Hepatocyte (in vitro differentiated cells): ENCODE measurements around the gene ZFYVE19. TPM values are rescaled to one million over a fixed set of nuclear protein-coding genes. Genes with fewer than 3 reads are reported as not detected.

ENCODE experiments used
- DNase-seq: peaks from one replicate; pipeline ENCODE4 v3.0.0-alpha.2; 2016; ENCODE audit warnings: low spot score
- H2AFZ ChIP-seq: fragments of 200-600 bp; sonication (generic); 2 replicates; pipeline ENCODE4 v1.6.0; 2016; ENCODE audit warnings: antibody characterized with exemption, mild to moderate bottlenecking
- H3K27ac ChIP-seq: fragments of 200-600 bp; sonication (generic); 2 replicates; pipeline ENCODE4 v1.5.1; 2016; ENCODE audit warnings: mild to moderate bottlenecking
- H3K27me3 ChIP-seq: fragments of 200-600 bp; sonication (generic); 2 replicates; pipeline ENCODE4 v1.6.1; 2016
- H3K36me3 ChIP-seq: fragments of 200-600 bp; sonication (generic); replicated peaks from 2 replicates; pipeline ENCODE4 v1.5.1; 2016; ENCODE audit warnings: low read depth; ENCODE audit not compliant: insufficient read depth
- H3K4me1 ChIP-seq: fragments of 200-600 bp; sonication (generic); 2 replicates; pipeline ENCODE4 v1.5.1; 2016; ENCODE audit warnings: mild to moderate bottlenecking, moderate library complexity; ENCODE audit not compliant: insufficient read depth
- H3K4me2 ChIP-seq: fragments of 200-600 bp; sonication (generic); 2 replicates; pipeline ENCODE4 v1.6.0; 2016
- H3K4me3 ChIP-seq: fragments of 200-600 bp; sonication (generic); 2 replicates; pipeline ENCODE4 v1.5.1; 2016; ENCODE audit warnings: mild to moderate bottlenecking
- H3K79me2 ChIP-seq: fragments of 200-600 bp; sonication (generic); 2 replicates; pipeline ENCODE4 v1.6.0; 2017; ENCODE audit warnings: mild to moderate bottlenecking
- H3K9me2 ChIP-seq: fragments of 200-600 bp; sonication (generic); replicated peaks from 2 replicates; pipeline ENCODE4 v1.6.0; 2017; ENCODE audit warnings: mild to moderate bottlenecking; ENCODE audit not compliant: insufficient read depth
- H3K9me3 ChIP-seq: fragments of 200-600 bp; sonication (generic); 2 replicates; pipeline ENCODE4 v1.5.1; 2016; ENCODE audit warnings: low read depth, mild to moderate bottlenecking
- H4K20me1 ChIP-seq: fragments of 200-600 bp; sonication (generic); 2 replicates; pipeline ENCODE4 v1.6.0; 2016; ENCODE audit warnings: mild to moderate bottlenecking; ENCODE audit not compliant: insufficient read depth, poor library complexity, severe bottlenecking
- CTCF ChIP-seq: fragments of 200-600 bp; sonication (generic); IDR thresholded peaks from 2 replicates; pipeline ENCODE4 v1.5.1; 2016; ENCODE audit warnings: antibody characterized with exemption, mild to moderate bottlenecking; ENCODE audit not compliant: poor library complexity
- EZH2 ChIP-seq: fragments of 200-600 bp; sonication (generic); IDR thresholded peaks from 2 replicates; pipeline ENCODE4 v1.6.1; 2016; ENCODE audit warnings: antibody characterized with exemption, mild to moderate bottlenecking, borderline replicate concordance
- EZH2phosphoT487 ChIP-seq: fragments of 200-600 bp; sonication (generic); IDR thresholded peaks from one replicate; pipeline ENCODE4 v1.6.1; 2018; ENCODE audit warnings: antibody characterized with exemption, mild to moderate bottlenecking, low read depth, moderate library complexity; ENCODE audit not compliant: unreplicated experiment, severe bottlenecking
- WGBS: methylation state at CpG from one replicate; pipeline ENCODE4 v1.1.6; 2016; ENCODE audit warnings: low lambda C conversion rate; ENCODE audit errors: missing lambda C conversion rate; 5-methylcytosine and 5-hydroxymethylcytosine counted together
- polyA plus RNA-seq: library from polyadenylated mRNA; unstranded; fragments of >200 nt; fragmentation: Nextera tagmentation; extraction: Ambion mirVana; gene quantifications from 2 replicates; pipeline ENCODE4 v1.2.1, GENCODE V29; 2016
- total RNA-seq: library from RNA; depleted of rRNA; stranded (reverse); fragments of >200 nt; gene quantifications from 2 replicates; pipeline ENCODE4 v1.2.3, GENCODE V29; 2014

Gene ZFYVE19
- total and polyA plus RNA-seq, 2 experiments from 2014 or later: 25.4 to 25.6 TPM

- H3K9me2 ChIP-seq: no peaks in the 10 kb centered on the region
- DNase-seq: peak; percentile 93
- peak within 1 kb of the TSS; percentile 97 for H3K27ac ChIP-seq
- H3K4me3 ChIP-seq: peak within 1 kb of the TSS; percentile 57
- H4K20me1 ChIP-seq: no peaks in the 10 kb centered on the region
- 2% methylated on average over 59 of the region's 75 CpGs for WGBS
- peaks cover 27% of the 10 kb centered on the region for H3K4me1 ChIP-seq
- H3K79me2 ChIP-seq: no peaks in the 10 kb centered on the region
- no peaks in the 10 kb centered on the region for H3K27me3 ChIP-seq
- TF ChIP-seq EZH2phosphoT487: no peak
- TF ChIP-seq EZH2: no peak
- TF ChIP-seq CTCF: peak; percentile 48
- peak within 1 kb of the TSS; percentile 93 for H3K4me2 ChIP-seq
- H3K9me3 ChIP-seq: no peaks in the 10 kb centered on the region
- H2AFZ ChIP-seq: peak within 1 kb of the TSS; percentile 84
- H3K36me3 ChIP-seq: no peaks in the 10 kb centered on the region
These were observed 42.9 kb upstream of the ZFYVE19 start, which contains the start of gene GCHFR for GRCh38 chr15:40763801-40764628. Gene GCHFR, plus strand, starts transcription at chr15:40764068. Its CDS starts 113 bp downstream, at chr15:40764181.

DNA sequence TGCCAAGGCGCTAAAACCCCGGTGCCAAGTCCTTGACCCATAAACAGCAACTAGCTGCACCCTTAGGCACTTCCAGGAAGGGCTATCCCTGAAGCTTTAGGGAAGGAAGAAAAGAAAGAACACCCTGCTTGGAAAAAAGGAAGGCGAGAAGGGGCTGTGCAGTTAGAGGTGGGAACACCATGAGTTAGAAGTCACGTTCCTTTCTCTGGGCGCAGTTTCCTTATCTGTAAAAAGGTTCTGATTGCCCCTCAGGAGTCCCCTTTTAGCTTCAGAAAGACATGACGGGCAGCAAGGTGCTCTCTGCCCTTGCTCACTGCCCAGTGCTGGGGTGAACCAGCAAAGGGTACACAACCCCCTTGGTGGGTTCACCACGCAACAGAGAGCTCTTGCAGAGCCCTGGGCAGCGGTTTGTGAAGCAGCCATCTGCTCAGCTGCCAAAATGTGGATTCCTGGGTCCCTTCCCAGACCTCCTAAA is 42.2 kb upstream of the ZFYVE19 start:
- TF ChIP-seq EZH2phosphoT487: no peak
- WGBS: 28% methylated on average over 8 of the region's 8 CpGs
- Histone ChIP-seq H3K27ac (peak overlapping the region; percentile 97), H3K9me3 (no peaks in the 10 kb centered on the region), H3K36me3 (no peaks in the 10 kb centered on the region), H3K27me3 (no peaks in the 10 kb centered on the region), H3K4me2 (peak overlapping the region; percentile 93), H4K20me1 (no peaks in the 10 kb centered on the region), H3K9me2 (no peaks in the 10 kb centered on the region), H3K4me3 (peak overlapping the region; percentile 57), H3K79me2 (no peaks in the 10 kb centered on the region), H2AFZ (peak overlapping the region; percentile 84), H3K4me1 (peaks cover 33% of the 10 kb centered on the region)
- DNase-seq: no peak

- Histone ChIP-seq H3K27ac (peak overlapping the region; percentile 97), H3K9me3 (no peaks in the 10 kb centered on the region), H3K79me2 (no peaks in the 10 kb centered on the region), H3K4me2 (peak overlapping the region; percentile 93), H3K4me1 (peaks cover 43% of the 10 kb centered on the region), H3K27me3 (no peaks in the 10 kb centered on the region), H3K9me2 (no peaks in the 10 kb centered on the region), H4K20me1 (no peaks in the 10 kb centered on the region), H2AFZ (no peak overlapping the region), H3K4me3 (no peak overlapping the region), H3K36me3 (no peaks in the 10 kb centered on the region)
- TF ChIP-seq EZH2phosphoT487 (no peak), EZH2 (no peak), CTCF (no peak)
- no peak for DNase-seq
- WGBS: 82% methylated on average over 7 of the region's 7 CpGs
These were observed 40.6 kb upstream of the ZFYVE19 start for GRCh38 chr15:40766194-40766815.
